Stimulated activated CD4-positive, alpha-beta T cell treated with anti-CD3 and anti-CD28 coated beads, Interleukin-2, amount 100 ng/mL, for 4 hours (primary cell): ENCODE data around the gene FHOD1.

Experiments used
- DNase-seq: peaks from one replicate; pipeline ENCODE4 v3.0.0-alpha.2; 2020; ENCODE audit warnings: low read depth

Gene FHOD1

DNA sequence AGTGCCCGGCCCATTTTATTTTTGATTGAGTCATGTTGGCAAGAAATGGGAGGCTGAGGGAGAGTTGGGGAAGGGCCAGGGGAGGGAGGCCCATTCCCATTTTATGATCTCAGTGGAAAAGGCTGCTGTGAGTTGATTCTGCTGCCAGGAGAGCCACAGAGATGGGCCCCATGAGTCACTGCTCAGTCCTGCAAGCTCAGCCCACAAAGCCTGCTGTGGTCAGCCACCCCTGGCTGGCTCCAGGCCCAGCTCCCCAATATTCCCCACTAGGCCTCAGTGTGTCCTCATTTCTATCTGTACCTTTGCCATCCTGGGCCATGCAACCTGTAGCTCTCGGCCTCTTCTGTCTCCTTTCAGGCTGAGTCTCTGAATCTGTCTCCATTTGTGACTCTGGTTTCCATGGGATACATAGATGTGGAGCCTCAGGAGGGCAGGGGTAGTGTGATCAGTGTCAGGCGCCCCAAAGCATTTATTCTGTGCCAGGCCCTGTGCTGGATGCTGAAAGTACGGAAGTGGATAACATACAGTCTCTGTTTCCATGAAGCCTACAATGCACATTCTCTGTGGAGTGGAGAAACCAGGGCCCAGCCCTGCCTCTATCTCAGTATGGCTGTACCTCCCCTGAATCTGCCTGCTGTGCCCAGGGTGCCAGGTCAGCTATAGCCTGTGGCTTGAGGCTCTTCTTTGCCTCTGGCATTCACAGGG is 30.2 kb upstream of the FHOD1 start:
- DNase-seq, result no peak

DNA sequence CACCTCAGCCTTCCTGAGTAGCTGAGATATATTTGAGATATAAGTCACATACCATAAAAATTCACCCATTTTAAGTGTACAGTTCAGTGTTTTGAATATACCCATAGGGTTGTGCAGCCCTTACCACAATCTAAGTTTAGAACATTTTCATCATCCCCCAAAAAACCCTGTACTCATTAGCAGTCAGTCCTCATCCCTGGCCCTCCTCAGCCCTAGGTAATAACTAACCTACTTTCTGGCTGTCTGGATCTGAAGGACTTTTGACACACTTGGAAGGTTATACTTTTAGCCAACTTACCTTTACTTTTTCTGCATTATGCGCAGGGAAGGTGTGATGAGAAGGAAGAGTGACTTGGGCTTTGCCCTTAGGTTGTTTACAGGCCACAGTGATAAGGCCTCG is 28.0 kb upstream of the FHOD1 start:
- no peak for DNase-seq

DNA sequence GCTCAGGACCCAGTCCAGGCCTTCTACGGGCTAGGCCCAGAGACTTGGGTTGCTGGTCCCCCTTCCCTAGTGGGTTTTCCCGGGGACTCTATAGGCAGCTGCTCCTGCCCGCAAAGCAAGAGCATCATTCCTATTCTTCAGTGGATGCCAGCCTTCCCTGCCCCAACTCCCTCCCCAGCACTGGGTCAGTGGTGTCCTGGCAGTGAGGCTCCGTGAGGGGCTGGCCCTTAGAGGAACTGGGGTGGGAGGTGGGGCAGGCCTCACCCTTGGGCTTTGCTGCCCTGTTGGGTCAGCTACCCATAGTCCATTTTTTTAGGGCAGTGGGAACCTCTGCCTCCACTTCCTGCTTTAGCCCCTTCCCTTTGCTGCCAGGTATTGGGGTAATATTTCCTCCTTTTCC is 24.2 kb upstream of the FHOD1 start:
- no peak for DNase-seq

DNA sequence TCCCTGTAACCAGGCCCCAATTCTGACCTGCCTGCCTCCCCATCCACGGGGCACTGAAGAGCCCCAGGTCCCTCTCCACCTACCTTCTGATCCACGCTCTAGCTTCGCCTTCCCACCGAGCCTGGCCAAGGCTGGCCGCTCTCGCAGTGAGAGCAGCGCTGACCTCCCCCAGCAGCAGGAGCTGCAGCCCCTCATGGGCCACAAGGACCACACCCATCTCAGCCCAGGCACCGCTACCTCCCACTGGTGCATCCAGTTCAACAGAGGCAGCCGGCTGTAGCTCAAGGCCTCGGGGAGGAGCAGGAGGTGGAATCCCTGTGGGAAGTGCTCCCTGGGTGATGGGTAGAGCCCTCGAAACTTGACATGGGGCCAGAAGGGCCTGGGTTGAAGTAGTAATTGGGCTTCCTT is 23.7 kb upstream of the FHOD1 start:
- no peak for DNase-seq

DNA sequence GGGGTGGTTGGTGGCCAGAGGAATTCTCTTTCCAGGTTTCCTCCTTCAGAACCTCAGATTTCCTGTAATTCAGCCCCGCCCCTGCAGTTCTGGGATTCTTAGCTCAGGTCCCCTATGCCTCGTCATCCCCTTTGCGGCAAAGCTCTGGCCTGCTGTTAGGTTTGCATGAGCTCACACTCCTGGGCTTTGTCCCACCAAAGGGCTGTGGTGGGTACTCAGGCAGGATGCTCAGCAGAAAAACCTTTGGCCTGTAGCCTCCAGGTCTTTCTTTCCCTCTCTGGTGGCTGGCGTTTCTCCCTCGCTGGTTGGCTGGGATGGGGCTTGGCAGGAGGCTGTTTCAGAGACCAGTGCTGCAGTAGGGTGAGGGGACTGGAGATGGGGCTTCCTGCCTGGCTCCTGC is 22.5 kb upstream of the FHOD1 start:
- no peak for DNase-seq

DNA sequence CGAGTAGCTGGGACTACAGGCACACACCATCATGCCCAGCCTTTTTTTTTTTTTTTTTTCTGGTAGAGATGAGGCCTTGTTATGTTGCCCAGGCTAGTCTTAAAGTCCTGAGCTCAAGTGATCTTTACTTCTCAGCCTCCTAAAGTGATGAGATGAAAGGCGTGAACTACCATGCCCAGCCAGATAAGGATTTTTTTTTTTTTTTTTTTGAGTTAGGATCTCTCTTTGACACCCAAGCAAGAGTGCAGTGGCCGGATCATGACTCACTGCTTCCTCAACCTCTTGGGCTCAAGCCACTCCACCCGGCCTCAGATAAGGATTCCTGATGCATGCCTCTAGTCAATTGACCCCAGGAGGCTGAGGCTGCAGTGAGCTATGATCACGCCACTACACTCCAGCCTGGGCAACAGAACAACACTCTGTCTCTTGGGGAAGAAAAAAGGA is 20.9 kb upstream of the FHOD1 start:
- DNase-seq, result no peak

DNA sequence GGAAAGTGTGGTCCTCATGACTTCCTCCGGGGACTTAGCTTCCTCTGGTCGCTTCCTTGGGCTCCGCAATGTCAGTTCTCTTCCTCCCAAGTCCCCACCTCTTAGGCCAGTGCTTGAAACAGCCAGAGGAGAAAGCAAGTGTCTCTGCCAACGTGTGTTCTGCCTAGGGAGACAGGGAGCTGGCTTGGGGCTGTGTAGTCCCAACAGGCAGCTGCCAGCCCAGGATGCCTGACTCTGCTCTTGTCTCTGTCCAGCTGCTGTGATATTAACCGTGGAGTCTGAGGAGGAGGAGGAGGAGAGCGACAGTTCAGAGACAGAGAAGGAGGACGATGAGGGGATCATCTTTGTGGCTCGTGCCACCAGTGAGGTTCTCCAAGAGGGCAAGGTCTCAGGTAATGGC is 18.6 kb upstream of the FHOD1 start:
- no peak for DNase-seq

DNA sequence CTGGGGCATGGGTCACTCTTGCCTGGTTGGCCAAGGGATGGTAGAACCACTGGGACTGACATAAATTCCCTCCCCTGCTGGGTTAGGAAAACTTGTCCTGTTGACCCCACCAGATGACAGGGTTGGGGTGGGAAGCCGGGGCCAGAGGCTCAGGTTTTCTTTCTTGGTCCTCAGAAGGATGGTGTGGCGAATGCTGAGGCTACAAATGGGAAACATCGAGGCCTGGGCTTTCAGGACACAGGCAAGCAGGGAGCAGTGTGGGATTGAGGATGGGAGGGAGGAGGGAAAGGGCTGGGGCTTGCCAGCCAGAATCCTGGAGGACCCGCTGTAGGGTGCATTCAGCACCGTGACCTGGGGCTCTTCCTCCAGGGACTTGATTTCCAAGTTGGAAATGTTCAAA is 17.6 kb upstream of the FHOD1 start:
- DNase-seq, result no peak

DNA sequence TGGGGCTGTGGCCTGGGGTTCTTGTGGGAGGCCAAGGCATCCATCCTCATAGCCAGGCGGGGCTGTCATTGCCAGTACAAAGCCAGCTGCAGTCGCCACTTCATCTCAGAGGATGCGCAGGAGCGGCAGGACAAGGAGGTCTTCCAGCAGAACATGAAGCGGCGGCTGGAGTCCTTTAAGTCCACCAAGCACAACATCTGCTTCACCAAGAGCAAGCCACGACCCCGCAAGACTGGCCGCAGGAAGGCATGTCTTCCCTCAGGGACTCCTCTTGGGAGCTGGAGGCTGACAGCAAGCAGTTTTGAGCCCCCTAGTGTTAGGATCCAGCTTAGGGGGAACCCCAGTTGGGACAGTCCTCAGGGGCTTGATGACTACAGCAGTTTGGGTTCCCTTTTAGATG is 17.0 kb upstream of the FHOD1 start:
- DNase-seq, result no peak

DNA sequence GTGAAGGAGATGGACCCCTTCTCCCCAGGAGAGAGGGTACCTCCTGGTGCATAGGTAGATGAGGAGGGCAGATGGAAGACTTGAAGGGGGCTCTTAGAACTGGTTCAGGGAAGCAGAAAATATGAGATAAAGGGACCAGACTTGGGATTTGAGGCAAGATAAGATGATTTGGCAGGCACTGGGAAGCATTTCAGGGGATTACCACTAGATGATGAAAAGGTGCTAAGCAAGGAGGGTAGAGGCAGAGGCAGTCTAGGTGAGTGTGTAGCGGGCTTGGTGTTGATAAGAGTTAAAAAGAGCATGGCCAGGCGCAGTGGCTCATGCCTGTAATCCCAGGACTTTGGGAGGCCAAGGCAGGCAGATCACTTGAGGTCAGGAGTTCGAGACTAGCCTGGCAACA is 15.9 kb upstream of the FHOD1 start:
- DNase-seq, result no peak

DNA sequence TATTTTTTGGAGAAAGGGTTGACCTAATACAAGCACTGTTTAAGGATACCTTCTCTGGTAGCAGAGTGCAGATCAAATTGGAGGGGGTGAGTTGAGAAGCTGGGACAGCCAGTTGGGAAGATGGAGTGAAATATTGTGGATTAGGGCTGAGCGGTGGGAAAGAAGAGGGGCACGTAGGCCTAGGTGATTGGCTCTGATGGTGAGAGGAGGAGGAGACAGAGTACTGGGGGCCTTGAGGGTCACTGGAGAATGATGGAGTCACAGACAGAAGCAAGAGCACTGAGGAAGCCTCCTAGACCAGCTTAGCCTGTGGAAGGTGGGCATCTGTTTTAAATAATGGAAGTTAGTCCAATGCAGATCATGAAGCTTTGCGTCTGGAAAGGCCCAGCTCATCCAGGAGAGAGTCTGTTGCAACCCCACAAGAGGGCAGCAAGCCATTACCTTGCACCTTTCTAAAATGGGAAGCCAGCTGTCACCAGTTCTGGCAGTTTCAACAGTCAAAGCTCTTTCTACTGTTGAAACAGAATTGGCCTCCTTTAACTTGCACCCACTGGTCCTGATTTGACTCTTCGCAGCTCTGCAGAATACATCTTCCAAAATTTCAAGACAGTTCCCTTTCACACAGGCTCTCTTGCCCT is 13.3 kb upstream of the FHOD1 start:
- DNase-seq, result no peak

DNA sequence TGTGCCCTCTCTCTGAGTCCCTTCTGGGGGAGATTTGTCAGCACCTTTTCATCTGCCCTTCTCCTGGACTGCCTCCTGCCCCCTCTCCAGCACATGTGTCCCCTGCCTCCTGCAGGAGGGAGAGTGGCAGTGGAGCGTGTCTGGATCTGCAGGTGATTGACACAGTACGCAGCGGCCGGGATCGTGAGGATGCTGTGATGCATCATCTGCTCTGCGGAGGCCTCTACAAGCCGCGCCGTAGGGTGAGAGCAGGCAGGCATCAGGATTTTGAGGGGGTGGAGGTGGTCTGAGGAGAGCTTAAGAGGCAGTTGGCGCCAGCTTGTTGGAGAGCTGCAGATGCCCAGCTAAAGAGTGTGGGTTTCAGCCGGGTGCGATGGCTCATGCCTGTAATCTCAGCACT is 12.4 kb upstream of the FHOD1 start:
- DNase-seq, result no peak

DNA sequence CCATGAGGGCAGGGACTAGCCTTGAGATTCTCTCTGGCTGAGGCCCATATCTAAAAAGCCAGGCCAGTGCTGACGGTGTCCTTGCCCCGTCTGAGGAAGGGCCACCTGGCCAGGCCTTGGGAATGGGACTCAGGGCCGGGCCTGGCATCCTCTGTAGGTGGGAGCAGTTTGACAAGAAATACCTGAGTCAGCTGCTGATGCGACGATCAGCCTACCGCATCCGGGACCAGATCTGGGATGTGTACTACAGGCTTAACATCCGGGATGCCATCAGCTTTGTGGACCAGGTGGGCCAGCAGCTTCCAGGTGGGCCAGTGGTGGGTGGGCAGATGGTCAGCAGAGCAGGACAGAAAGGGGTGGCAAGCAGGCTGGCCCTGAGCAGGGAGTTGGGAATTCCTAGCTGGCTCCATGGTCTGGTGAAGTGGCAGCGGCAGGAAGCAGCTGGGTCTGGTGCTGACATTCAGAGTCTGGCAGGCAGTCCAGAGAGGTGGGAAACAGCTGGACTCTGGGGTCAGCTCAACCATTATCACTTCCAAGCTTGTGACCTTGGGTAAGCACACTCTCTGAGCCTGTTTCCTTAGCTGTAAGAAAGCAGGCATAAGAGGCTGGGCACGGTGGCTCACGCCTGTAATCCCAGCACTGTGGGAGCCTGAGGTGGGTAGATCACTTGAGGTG is 11.0 kb upstream of the FHOD1 start:
- no peak for DNase-seq

DNA sequence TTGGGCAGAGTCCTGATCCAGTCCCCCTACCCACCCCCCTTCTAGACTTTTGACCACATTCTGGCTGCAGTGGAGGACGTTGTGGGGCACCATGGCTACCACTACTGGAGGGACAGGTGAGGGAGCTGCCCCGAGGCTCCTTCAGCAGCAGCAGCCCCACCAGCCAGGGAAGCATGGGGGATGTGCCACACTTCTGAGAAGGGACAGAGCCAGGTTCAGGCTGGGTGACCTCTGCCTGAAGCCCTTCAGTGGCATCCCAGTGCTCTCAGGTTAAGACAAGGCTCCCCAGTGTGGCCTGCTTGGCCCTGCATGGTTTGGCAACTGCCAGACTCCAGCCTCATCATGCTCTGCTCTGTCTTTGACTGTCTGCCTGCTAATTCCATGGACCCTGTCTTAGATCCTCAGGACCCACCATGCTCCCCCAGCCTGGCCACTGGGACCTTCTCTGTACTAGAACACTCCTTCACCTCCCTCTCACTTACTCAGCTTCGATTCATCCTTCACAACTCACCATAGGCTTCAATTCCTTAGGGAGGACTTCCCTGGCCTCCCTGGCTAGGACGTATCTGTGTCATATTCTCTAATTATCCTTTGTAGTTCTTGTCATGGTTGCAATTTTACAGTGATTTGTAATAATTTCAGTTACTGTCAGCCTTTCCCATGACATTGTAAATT is 10.3 kb upstream of the FHOD1 start:
- DNase-seq, result no peak

DNA sequence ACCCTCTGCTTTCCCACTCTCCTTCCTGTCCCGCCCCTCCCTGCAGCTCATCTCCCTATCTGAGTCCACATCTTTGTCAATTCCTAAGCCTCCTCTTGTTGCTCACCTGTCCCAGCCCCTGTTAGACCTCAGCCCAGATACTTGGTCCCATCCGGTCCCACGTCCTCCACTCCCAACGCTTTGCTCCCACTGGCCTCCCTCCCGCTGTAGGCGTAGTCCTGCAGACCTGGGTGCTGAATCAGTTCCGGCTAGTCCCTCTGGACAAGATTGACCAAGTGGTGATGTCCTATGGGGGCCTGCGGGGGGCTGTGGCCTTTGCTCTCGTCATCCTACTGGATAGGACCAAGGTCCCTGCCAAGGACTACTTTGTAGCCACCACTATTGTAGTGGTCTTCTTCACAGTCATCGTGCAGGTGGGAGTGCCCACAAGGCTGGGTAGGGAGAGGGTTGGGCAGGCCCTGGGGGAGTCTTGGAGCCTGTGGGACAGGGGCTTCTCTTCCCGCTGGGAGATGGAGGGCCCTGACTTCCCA is 9.5 kb upstream of the FHOD1 start:
- no peak for DNase-seq

DNA sequence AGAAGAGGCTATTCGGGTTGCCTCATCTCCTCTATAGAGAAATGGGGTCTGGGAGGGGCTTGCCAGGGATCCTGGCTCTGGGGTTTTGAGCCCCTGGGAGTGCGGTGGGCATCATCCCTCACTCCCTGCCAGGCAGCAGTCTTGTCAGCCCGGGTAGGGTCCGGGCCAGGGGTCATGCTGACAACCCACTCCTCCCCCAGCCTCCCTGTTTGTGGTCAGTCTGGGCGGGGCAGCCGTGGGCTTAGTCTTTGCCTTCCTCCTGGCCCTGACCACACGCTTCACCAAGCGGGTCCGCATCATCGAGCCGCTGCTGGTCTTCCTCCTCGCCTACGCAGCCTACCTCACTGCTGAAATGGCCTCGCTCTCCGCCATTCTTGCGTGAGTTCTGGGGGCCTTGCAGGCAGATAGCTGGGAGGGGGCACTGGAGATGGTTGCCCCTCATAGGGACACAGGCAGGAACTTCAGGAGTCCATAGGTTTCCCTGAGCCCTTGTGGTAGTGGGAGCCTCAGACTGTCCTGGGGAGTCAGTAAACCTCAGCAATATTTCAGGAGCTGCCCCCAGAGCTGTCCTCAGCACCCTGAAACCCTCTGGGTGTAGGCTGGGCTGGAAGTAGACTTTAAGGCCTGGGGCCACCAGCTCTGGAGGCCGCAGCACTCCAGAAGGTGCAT is 8.4 kb upstream of the FHOD1 start:
- no peak for DNase-seq

DNA sequence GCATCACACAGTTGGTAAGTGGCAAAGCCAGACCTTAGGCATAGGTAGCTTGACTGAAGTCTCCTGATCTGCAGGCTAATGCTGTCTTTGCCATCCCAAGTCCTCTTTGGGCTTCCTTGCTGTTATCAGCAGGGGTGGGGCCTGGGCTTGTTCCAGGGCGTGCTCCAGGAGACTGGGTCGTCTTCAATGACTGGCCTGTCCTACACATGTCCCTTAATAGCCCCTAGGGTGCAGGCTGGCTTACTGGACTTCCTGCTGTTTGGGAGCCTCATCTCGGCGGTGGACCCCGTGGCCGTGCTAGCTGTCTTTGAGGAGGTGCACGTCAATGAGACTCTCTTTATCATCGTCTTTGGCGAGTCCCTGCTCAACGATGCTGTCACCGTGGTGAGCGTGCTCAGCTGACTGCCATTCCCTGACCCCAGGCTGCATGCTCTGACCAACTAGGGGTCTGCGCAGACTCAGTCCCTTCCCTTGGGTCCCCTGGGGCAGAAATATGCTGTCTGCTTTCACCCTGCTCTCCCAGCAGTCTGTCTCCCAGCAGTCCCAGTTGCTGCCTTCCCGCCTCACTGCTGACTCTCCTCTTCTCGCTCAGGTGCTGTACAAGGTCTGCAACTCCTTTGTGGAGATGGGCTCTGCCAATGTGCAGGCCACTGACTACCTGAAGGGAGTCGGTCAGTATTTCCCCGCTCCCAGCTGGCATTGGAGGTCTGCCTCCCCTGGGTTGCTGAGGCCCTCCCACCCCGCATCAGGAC is 7.7 kb upstream of the FHOD1 start:
- DNase-seq, result no peak

DNA sequence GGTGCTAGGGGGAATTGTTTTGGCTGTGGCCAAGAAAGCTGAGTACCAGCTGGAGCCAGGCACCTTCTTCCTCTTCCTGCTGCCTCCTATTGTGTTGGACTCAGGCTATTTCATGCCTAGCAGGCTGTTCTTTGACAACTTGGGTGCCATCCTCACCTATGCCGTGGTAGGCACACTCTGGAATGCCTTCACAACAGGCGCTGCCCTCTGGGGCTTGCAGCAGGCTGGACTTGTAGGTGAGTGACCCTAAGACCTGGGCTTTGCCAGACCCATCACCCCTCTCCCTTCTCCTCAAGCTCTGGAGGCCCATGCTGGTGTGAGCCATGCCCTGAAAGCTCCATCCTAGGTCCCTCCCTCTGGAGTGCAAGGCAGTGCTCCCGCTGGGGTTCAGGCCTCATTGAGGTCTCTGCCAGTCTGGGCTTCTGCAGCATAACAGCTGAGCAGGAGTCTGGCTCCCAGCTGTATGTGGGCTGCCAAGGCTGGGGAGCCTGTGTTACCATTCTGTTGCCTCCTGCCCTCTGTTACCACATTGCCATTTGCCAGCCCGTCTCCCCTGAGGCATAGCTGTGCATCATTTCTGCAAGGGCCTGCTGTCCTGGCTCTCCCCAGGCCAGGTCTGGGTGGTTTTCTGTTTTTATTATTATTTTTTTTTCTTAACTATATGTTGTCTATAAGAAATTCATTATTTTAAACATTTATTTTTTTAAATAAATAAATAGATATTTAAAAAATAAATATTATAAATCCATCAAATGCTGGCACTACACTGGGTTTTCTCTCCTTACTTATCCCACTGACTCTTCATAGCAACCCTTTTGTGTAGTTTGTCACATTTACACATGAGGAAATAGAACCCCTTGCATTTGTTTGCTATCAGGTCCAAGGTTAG is 5.6 kb upstream of the FHOD1 start:
- DNase-seq, result no peak

DNA sequence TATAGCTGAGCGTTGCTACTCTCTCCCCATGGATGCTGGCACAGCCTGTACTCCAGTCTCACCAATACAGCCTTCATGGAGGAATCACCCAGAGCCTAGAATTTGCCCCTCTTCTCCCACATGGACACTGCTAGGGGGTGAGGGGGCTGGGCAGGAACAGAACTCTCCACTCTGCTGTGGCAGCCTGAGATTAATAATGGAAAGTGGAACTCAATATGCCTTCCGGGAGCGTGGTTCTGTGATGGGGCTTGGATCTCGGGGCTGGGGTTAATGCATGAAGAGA is 2.7 kb upstream of the FHOD1 start:
- DNase-seq, result no peak

DNA sequence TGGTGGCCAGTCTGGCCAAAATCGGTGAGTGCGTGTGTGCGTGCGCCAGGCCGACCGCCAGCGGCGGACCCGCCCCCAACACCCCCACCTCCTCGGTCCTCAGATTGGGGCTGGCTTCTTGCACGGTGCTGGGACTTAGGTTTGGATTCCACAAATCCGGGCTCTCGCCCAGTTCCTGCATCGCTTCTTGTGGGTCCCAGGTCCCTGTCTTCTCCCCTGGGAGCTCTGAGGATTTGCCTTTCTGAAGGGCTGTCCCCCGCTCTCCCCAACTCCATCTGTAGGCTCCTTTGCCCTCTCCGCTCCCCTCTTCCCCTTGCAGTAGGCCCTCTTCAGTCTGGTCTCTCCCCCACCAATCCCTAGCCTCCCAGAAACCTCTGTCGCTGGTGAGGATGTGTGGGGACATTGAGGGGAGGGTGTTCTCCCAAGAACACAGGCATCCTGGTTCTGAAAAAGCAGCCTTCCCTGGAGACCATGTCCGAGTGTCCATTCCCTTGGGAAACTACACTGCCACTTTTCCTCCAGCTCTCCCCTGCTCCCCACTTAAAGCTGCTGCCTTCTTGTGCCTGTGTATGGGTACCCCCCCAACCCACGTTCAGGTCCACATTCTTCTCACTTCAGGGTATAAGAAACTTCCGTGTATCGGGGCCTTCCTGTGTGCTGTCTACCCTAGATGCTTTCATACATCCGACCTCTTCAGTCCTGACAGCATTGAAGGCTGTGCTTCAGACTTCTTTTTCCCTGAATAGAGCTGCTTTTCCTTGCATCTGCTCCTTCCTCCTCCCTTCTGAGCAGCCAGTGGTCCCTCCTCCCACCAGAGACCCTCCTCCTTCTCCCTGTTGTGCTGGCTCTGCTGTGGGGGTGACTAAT is 2.1 kb upstream of the FHOD1 start:
- DNase-seq, result no peak
